HFFc6 (cell line): ENCODE measurements around the gene TRIM29. TPM values are rescaled to one million over a fixed set of nuclear protein-coding genes. Genes with fewer than 3 reads are reported as not detected.

Experiments used
- DNase-seq: peaks from one replicate; pipeline ENCODE4 v3.0.0-alpha.2; 2018
- H3K27ac Mint-ChIP-seq: 2 replicates; pipeline ENCODE4 v1.8.0; 2020; ENCODE audit warnings: mild to moderate bottlenecking, mixed read lengths
- H3K27me3 Mint-ChIP-seq: 2 replicates; pipeline ENCODE4 v1.8.0; 2021; ENCODE audit warnings: mild to moderate bottlenecking, moderate library complexity, mixed read lengths; ENCODE audit not compliant: insufficient read depth
- H3K36me3 Mint-ChIP-seq: 2 replicates; pipeline ENCODE4 v1.8.0; 2021; ENCODE audit warnings: low read depth, mixed read lengths
- H3K4me1 Mint-ChIP-seq: 2 replicates; pipeline ENCODE4 v1.8.0; 2020; ENCODE audit warnings: low read depth, mixed read lengths
- H3K4me3 Mint-ChIP-seq: 2 replicates; pipeline ENCODE4 v1.8.0; 2020; ENCODE audit warnings: mild to moderate bottlenecking, moderate library complexity, mixed read lengths
- H3K9me3 Mint-ChIP-seq: 2 replicates; pipeline ENCODE4 v1.8.0; 2020; ENCODE audit warnings: mild to moderate bottlenecking, mixed read lengths
- CTCF ChIP-seq: fragments of 200-600 bp; sonication (generic); IDR thresholded peaks from 2 replicates; pipeline ENCODE4 v1.5.0; 2021; ENCODE audit warnings: antibody characterized with exemption, mild to moderate bottlenecking
- total RNA-seq, 6 experiments: library from RNA; stranded (reverse); fragmentation: NEBNext Ultra II Directional; extraction: Animal tissue kit (Norgen Biotek cat#: 25700); gene quantifications; 2 replicates in 1 of 6; 3 replicates in 5 of 6; pipeline ENCODE4 v1.2.3, GENCODE V29; 2021

The TRIM29 gene
- total RNA-seq, 6 experiments from 2014 or later = 1.5 to 3.2 (median 3.1) TPM

DNA sequence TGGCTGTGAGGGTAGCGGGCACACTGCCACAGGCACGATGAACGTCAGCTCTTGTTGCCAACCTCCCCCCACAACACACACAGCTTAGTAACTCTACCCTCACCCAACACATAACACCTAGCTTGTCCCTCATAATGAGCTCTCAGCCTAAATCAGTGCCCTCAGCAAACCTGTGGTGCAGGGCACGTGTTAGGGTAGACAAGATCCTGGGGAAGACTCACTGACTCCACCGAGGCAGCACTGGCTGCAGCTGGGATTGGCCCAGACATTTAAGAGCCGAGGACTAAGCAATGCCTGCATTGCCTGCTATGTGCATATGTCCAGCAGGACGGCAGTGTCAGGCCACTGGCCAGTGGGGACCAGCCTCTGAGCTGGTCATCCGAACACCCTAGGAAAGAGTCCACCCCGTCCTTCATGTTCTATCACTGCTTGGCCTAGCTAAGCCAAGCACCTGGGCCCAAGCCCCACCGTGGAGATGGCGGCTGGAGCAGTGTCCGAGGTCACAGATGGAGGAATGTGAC lies 32.9 kb upstream of the TRIM29 start:
- Mint-ChIP-seq H3K36me3 (no peaks in the 10 kb centered on the region), H3K27me3 (peaks cover 29% of the 10 kb centered on the region), H3K4me1 (no peaks in the 10 kb centered on the region), H3K9me3 (no peaks in the 10 kb centered on the region; the same call in 1 of the 2 replicates), H3K4me3 (no peak overlapping the region), H3K27ac (no peak overlapping the region)
- TF ChIP-seq CTCF = peak; percentile 12; the same call in 1 of the 2 replicates
- no peak for DNase-seq

DNA sequence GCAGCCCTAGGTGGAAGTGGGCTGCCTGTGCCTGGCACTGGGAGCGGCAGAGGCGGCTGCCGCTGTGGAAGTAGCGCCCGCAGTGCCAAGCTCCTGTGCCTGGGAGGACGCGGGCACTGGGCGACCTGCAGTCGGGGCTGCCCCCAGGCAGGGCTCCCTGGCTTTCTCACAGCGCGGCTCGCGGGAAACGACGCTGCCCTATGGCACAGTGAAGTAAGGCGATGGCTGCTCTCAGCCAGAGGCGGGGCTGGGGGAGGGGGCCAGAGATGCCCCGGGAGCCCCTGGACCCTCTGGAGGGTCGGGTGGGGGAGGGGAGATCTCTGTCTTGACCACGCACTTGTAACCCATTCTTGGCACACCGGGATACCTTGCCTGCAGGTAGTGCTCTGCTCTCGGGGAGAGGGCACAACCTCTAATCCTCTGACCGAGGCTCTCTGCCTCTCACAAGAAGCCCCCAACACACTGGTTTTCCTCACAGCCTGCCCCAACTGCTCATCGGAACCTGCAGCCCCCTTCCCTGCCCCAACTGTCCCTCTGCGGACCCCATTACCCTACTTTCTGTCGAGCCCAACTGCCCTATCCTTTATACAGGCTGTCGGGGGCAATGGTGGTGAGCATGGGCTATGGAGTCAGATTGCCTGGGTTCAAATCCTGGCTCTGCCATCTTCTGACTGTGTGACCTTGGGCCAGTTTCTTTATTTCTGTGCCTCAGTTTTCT lies 32.2 kb upstream of the TRIM29 start:
- TF ChIP-seq CTCF = no peak
- DNase-seq = no peak
- peaks cover 31% of the 10 kb centered on the region for H3K27me3 Mint-ChIP-seq
- H3K4me1 Mint-ChIP-seq = no peaks in the 10 kb centered on the region
- H3K36me3 Mint-ChIP-seq = no peaks in the 10 kb centered on the region
- H3K9me3 Mint-ChIP-seq = no peaks in the 10 kb centered on the region; the same call in 1 of the 2 replicates
- no peak overlapping the region for H3K27ac Mint-ChIP-seq
- no peak overlapping the region for H3K4me3 Mint-ChIP-seq

DNA sequence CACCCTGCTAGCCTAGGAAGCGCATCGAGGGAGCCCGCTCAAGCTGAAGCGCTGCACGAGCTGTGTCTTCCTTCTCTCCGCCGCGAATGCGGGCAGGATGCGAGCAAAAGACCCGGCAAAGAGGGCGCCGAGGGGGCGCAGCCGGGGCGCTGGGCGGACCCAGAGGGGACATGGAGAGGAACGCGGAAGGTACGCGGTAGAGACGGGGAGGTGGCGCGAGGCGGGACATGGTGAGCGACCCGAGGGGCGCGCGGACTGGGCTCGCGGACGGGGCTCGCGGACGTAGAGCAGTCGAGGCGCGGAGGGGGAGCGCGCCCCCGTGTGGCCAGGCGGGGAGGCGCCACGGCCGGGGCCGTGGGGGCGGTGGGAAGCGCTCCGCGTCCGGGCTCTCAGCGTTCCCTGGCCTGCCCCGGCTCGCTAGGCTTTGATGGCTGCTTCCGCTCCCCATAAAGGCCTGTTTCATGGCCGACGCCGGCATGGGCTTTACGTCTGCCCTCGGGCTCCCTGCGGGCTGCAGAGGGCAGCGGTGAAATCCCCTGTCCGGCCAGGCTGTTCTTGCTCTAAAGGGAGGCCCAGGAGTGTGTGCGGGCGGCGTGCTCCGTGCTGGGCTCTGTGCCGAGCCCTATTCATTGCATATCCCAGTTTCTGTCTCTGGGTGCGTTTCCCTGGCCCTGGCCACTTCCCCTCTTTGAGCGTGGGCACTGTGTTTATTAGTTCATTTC lies 31.2 kb upstream of the TRIM29 start:
- Mint-ChIP-seq H3K27ac (no peak overlapping the region), H3K4me3 (peak overlapping the region; percentile 80), H3K9me3 (no peaks in the 10 kb centered on the region; the same call in 1 of the 2 replicates), H3K4me1 (no peaks in the 10 kb centered on the region), H3K36me3 (no peaks in the 10 kb centered on the region), H3K27me3 (peaks cover 30% of the 10 kb centered on the region)
- peak; percentile 98 for TF ChIP-seq CTCF
- no peak for DNase-seq

DNA sequence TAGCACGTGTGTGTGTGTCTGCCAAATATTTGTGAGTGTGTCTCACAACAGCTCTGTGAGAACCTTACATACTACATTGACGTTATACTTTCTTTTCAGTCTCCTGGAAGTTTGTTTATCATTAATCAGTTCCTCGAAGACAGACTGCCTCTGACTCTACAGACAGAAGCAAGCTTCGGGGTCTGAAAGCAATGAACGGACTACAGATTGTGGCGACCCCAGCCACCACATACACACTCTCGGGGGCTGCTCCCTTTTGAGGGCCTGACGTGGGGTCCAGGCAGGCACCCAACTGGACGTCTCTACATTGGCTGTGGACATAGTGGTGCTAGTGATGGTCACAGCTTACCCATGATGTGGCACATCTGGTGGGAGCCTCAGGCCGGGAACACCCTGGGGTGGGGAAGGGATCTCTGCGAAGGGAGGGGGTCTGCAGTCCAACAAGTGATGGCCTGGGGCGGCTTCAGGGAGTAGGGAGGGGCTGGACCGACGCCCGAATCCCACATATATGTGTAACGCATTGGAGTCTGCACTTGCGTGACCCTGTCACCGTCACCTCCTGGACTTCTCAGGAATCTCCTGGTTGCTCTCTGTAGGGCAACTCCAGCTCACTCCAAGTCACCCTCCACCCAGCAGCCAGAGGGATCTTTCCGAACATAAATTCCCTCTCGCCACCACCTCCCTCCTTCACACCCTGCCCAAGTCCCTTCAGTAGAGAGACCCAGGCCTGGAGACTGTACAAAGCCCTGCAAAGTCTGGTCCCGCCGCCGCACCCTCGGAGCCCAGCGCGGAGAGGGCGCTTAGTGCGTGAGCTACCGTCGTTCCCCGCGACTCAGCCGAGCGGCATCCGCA lies 30.4 kb upstream of the TRIM29 start:
- Mint-ChIP-seq H3K27ac (no peak overlapping the region), H3K4me1 (no peaks in the 10 kb centered on the region), H3K9me3 (no peaks in the 10 kb centered on the region; the same call in 1 of the 2 replicates), H3K36me3 (no peaks in the 10 kb centered on the region), H3K27me3 (peaks cover 24% of the 10 kb centered on the region), H3K4me3 (peak overlapping the region; percentile 80)
- DNase-seq = no peak
- no peak for TF ChIP-seq CTCF

DNA sequence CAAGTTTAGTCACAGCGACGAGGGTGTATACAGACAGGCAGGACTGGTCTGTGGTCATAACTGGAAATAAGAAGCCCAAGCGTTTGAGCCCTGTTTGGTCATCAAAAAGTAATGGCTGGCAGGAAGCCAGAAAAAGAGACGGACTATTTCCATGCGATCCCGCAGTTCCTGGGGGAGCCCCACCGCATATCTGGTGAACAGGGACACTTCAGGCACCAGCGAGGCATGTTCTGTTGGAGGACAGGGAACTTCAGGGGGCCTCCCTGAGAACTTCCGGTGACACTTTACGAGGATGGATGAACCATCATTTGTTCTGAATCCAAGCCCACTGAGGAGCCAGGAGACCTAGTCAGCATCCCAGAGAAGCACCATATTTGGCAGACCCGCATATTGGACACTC lies 29.7 kb upstream of the TRIM29 start:
- no peaks in the 10 kb centered on the region for H3K4me1 Mint-ChIP-seq
- H3K27ac Mint-ChIP-seq = no peak overlapping the region
- no peaks in the 10 kb centered on the region; the same call in 1 of the 2 replicates for H3K9me3 Mint-ChIP-seq
- no peak overlapping the region for H3K4me3 Mint-ChIP-seq
- TF ChIP-seq CTCF = no peak
- H3K27me3 Mint-ChIP-seq = peaks cover 24% of the 10 kb centered on the region
- no peaks in the 10 kb centered on the region for H3K36me3 Mint-ChIP-seq
- no peak for DNase-seq
